Measurements from ENCODE around the gene HBM.

The HBM gene, protein sequence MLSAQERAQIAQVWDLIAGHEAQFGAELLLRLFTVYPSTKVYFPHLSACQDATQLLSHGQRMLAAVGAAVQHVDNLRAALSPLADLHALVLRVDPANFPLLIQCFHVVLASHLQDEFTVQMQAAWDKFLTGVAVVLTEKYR

DNA sequence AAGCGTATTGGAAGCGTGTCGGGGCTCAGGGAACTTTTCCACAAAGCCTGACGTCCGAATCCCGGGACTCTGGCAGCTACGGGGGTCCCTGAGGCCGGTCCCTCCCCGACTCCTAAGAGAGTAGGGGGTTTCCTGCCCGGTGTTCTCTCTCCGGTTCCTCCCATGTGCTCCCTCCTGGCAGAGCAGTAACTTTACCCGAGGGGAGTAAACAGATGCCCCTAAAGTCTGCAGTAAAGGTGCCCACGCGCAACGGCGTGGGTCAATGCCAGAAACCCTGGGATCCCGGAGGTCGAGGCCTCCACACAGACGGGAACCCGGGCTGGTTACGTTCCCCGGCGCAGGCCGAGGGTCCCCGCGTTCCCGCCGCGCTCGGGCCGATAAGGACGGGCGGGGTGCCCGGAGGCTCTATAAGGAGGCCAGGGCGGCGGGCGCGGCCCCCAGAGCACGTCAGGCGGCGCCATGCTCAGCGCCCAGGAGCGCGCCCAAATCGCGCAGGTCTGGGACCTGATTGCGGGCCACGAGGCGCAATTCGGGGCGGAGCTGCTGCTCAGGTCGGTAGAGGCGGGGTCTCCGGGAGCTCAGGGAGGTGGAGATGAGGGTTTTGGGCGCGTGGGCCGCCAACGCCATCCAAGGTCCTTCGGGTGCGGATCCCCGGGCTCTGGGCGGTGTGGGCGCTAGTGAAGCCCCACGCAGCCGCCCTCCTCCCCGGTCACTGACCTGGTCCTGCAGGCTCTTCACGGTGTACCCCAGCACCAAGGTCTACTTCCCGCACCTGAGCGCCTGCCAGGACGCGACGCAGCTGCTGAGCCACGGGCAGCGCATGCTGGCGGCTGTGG, at the start of gene HBM:
HBM (plus strand) TSS at position 440 of the 836 bp plus-strand sequence; CDS start at position 460, 20 bp downstream.
- H3K9me3 ChIP-seq (ENCODE audit: insufficient read depth, low read length), result no peaks in the 10 kb centered on the region
- no peak for TF ChIP-seq CTCF (IDR thresholded peaks at IDR 0.05; ENCODE audit: low read depth, low read length)
- no peak for TF ChIP-seq EZH2phosphoT487 (IDR thresholded peaks at IDR 0.05; ENCODE audit: low read depth)
- H3K9ac ChIP-seq (ENCODE audit: low read length), result no peak within 1 kb of the TSS
- no peak within 1 kb of the TSS for H2AFZ ChIP-seq (ENCODE audit: low read depth, low read length)
- H3K4me1 ChIP-seq (ENCODE audit: low read length), result no peaks in the 10 kb centered on the region
- H3K27ac ChIP-seq (ENCODE audit: low read length), result no peak within 1 kb of the TSS
- no peak within 1 kb of the TSS for H3K4me3 ChIP-seq (ENCODE audit: low read length)
- no peaks in the 10 kb centered on the region for H3K79me2 ChIP-seq (ENCODE audit: low read length)
- no peaks in the 10 kb centered on the region for H4K20me1 ChIP-seq (ENCODE audit: insufficient read depth, low read length)
- H3K27me3 ChIP-seq (ENCODE audit: low read depth, low read length), result no peaks in the 10 kb centered on the region
- no peak within 1 kb of the TSS for H3K4me2 ChIP-seq (ENCODE audit: low read length)
- H3K36me3 ChIP-seq (replicated peaks; ENCODE audit: low read depth, low read length), result no peaks in the 10 kb centered on the region

DNA sequence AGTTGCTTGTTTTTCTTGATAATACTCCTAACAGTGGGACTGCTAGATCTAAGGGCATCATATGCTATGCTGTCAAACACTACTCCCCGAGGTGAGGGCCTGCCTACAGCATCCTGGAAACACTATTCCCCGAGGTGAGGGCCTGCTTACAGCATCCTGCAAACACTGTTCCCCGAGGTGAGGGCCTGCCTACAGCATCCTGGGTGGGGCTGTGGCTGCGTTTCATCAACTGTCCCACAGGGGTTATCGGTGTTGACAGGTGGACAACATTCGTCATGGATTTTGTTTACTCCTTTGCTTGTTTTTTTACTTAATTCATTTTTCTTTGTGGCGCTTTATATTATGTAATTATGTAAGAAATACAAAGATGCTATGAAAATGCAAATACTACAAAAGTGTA, 49.8 kb upstream of the HBM start:
- no peak overlapping the region for H3K4me2 ChIP-seq (ENCODE audit: low read length)
- H2AFZ ChIP-seq (ENCODE audit: low read depth, low read length), result no peak overlapping the region
- no peaks in the 10 kb centered on the region for H3K4me1 ChIP-seq (ENCODE audit: low read length)
- no peaks in the 10 kb centered on the region for H3K9me3 ChIP-seq (ENCODE audit: insufficient read depth, low read length)
- H3K27ac ChIP-seq (ENCODE audit: low read length), result no peak overlapping the region
- H4K20me1 ChIP-seq (ENCODE audit: insufficient read depth, low read length), result peaks cover 7% of the 10 kb centered on the region; the same call in 1 of the 2 replicates
- TF ChIP-seq CTCF (IDR thresholded peaks at IDR 0.05; ENCODE audit: low read depth, low read length) (no peak), EZH2phosphoT487 (IDR thresholded peaks at IDR 0.05; ENCODE audit: low read depth) (no peak)
- no peaks in the 10 kb centered on the region for H3K27me3 ChIP-seq (ENCODE audit: low read depth, low read length)
- H3K9ac ChIP-seq (ENCODE audit: low read length), result no peak overlapping the region
- no peak overlapping the region for H3K4me3 ChIP-seq (ENCODE audit: low read length)
- peaks cover 39% of the 10 kb centered on the region for H3K36me3 ChIP-seq (replicated peaks; ENCODE audit: low read depth, low read length)
- no peaks in the 10 kb centered on the region for H3K79me2 ChIP-seq (ENCODE audit: low read length)

- Histone ChIP-seq H3K4me2 (ENCODE audit: low read length) (no peak overlapping the region), H3K4me1 (ENCODE audit: low read length) (no peaks in the 10 kb centered on the region), H3K27me3 (ENCODE audit: low read depth, low read length) (no peaks in the 10 kb centered on the region), H3K9me3 (ENCODE audit: insufficient read depth, low read length) (no peaks in the 10 kb centered on the region), H3K4me3 (ENCODE audit: low read length) (no peak overlapping the region), H4K20me1 (ENCODE audit: insufficient read depth, low read length) (peaks cover 7% of the 10 kb centered on the region; the same call in 1 of the 2 replicates), H3K79me2 (ENCODE audit: low read length) (peaks cover 3% of the 10 kb centered on the region; the same call in 1 of the 2 replicates), H3K27ac (ENCODE audit: low read length) (no peak overlapping the region), H3K9ac (ENCODE audit: low read length) (no peak overlapping the region), H3K36me3 (replicated peaks; ENCODE audit: low read depth, low read length) (peaks cover 32% of the 10 kb centered on the region), H2AFZ (ENCODE audit: low read depth, low read length) (no peak overlapping the region)
- TF ChIP-seq EZH2phosphoT487 (IDR thresholded peaks at IDR 0.05; ENCODE audit: low read depth) (no peak), CTCF (IDR thresholded peaks at IDR 0.05; ENCODE audit: low read depth, low read length) (peak; percentile 77)
Observed at GRCh38 chr16:117379-118365, 48.1 kb upstream of the HBM start.

All from OCI-LY3 (cell line).